SK-N-SH (cell line): ENCODE results near the gene DBP. TPM values are rescaled to one million over a fixed set of nuclear protein-coding genes. Genes with fewer than 3 reads are reported as not detected.

Source experiments
- CTCF ChIA-PET: fragments of 300-600, 350-600 bp; formaldehyde crosslinking; extraction: SDS; loops from one replicate; lab custom pipeline; 2021; lab: Yijun Ruan, JAX
- POLR2A ChIA-PET: fragments of 350-600 bp; sonication (Branson Sonifier 250); formaldehyde crosslinking; extraction: SDS; loops from one replicate; lab custom pipeline; 2020; ENCODE audit warnings: antibody characterized with exemption, inconsistent platforms; lab: Yijun Ruan, JAX
- DNase-seq: peaks from one replicate; pipeline ENCODE4 v3.0.0; 2012
- H2AFZ ChIP-seq: fragments of 200-600 bp; sonication (generic); 2 replicates; pipeline ENCODE4 v1.8.1; 2016; ENCODE audit warnings: antibody characterized with exemption, mild to moderate bottlenecking, low read depth
- H3F3A ChIP-seq: fragments of 200-600 bp; sonication (generic); replicated peaks from 2 replicates; pipeline ENCODE3; 2016; ENCODE audit warnings: antibody characterized with exemption, mild to moderate bottlenecking; ENCODE audit not compliant: insufficient read depth
- H3K27ac ChIP-seq, 2 experiments: fragments of 200-500 bp in 1 of 2; fragments of 200-600 bp in 1 of 2; sonication (Bioruptor generic) in 1 of 2; sonication (generic), shearing (Covaris generic) in 1 of 2; 2 replicates each; pipeline versions ENCODE4 v1.5.1 to v1.6.1; 2014 to 2016; ENCODE audit warnings: low read depth in 2 of 2, inconsistent platforms in 1 of 2, low read length in 1 of 2, mild to moderate bottlenecking in 1 of 2, mixed read lengths in 1 of 2
- H3K27me3 ChIP-seq: fragments of 200-600 bp; sonication (generic), shearing (Covaris generic); 2 replicates; pipeline ENCODE4 v1.6.1; 2016; ENCODE audit warnings: mixed run types; ENCODE audit not compliant: insufficient read depth
- H3K36me3 ChIP-seq, 2 experiments: fragments of 200-500 bp in 1 of 2; fragments of 200-600 bp in 1 of 2; sonication (Bioruptor generic) in 1 of 2; sonication (generic) in 1 of 2; replicated peaks in 1 of 2; 2 replicates each; pipeline versions ENCODE3 to v1.5.1; 2014 to 2016; ENCODE audit warnings: low read length in 1 of 2, mild to moderate bottlenecking in 1 of 2; ENCODE audit not compliant: insufficient read depth in 2 of 2, control insufficient read depth in 1 of 2
- H3K4me1 ChIP-seq, 2 experiments: fragments of 200-500 bp in 1 of 2; fragments of 200-600 bp in 1 of 2; sonication (Bioruptor generic) in 1 of 2; sonication (generic), shearing (Covaris generic) in 1 of 2; 2 replicates each; pipeline versions ENCODE4 v1.5.1 to v1.6.1; 2014 to 2016; ENCODE audit warnings: low read depth in 1 of 2, low read length in 1 of 2, mixed run types in 1 of 2; ENCODE audit not compliant: insufficient read depth in 2 of 2, control insufficient read depth in 1 of 2
- H3K4me2 ChIP-seq: fragments of 200-600 bp; sonication (generic), shearing (Covaris generic); 2 replicates; pipeline ENCODE4 v1.6.1; 2017; ENCODE audit warnings: mixed run types
- H3K4me3 ChIP-seq, 2 experiments: fragments of 200-500 bp in 1 of 2; fragments of 200-600 bp in 1 of 2; sonication (Bioruptor generic) in 1 of 2; sonication (generic), shearing (Covaris generic) in 1 of 2; 2 replicates each; pipeline versions ENCODE4 v1.5.1 to v1.8.1; 2014 to 2016; ENCODE audit warnings: low read depth in 2 of 2, inconsistent platforms in 1 of 2, low read length in 1 of 2, mild to moderate bottlenecking in 1 of 2, mixed read lengths in 1 of 2, moderate library complexity in 1 of 2
- H3K79me2 ChIP-seq: fragments of 200-600 bp; sonication (generic); 2 replicates; pipeline ENCODE4 v1.8.1; 2017; ENCODE audit warnings: mild to moderate bottlenecking; ENCODE audit not compliant: insufficient read depth
- H3K9ac ChIP-seq: fragments of 200-600 bp; sonication (generic); 2 replicates; pipeline ENCODE4 v1.6.1; 2017; ENCODE audit warnings: mixed run types
- H3K9me2 ChIP-seq: fragments of 200-600 bp; sonication (generic); 2 replicates; pipeline ENCODE4 v1.6.1; 2017; ENCODE audit warnings: mixed run types
- H3K9me3 ChIP-seq: fragments of 200-600 bp; sonication (generic); 2 replicates; pipeline ENCODE4 v1.6.1; 2017; ENCODE audit warnings: mixed run types, mild to moderate bottlenecking, moderate library complexity
- H4K20me1 ChIP-seq: fragments of 200-600 bp; sonication (generic); 2 replicates; pipeline ENCODE4 v1.6.1; 2017; ENCODE audit warnings: mild to moderate bottlenecking, mixed run types; ENCODE audit not compliant: insufficient read depth
- ELF1 ChIP-seq: IDR thresholded peaks from 2 replicates; pipeline ENCODE4 v1.4.0; 2012
- EZH2phosphoT487 ChIP-seq: fragments of 200-600 bp; sonication (generic); IDR thresholded peaks from 2 replicates; pipeline ENCODE4 v1.6.1; 2017; ENCODE audit warnings: low read depth, mixed run types, mild to moderate bottlenecking, antibody characterized with exemption, moderate library complexity, borderline replicate concordance
- FOSL2 ChIP-seq: IDR thresholded peaks from 2 replicates; pipeline ENCODE4 v1.4.0; 2012; ENCODE audit warnings: low read depth, mild to moderate bottlenecking, moderate library complexity, borderline replicate concordance
- FOXJ3 ChIP-seq: sonication (generic); formaldehyde crosslinking; IDR thresholded peaks from 2 replicates; pipeline ENCODE4 v1.5.1; 2020; ENCODE audit warnings: mild to moderate bottlenecking, missing genetic modification reagents
- FOXM1 ChIP-seq: IDR thresholded peaks from 2 replicates; pipeline ENCODE4 v1.4.0; 2012; ENCODE audit warnings: low read depth, mild to moderate bottlenecking
- JUND ChIP-seq: IDR thresholded peaks from 2 replicates; pipeline ENCODE4 v1.4.0; 2012
- RFX5 ChIP-seq: IDR thresholded peaks from 2 replicates; pipeline ENCODE4 v1.6.1; 2012; ENCODE audit warnings: mild to moderate bottlenecking, improper control_type of control experiment, low read length
- RXRA ChIP-seq: IDR thresholded peaks from 2 replicates; pipeline ENCODE4 v1.4.0; 2012; ENCODE audit warnings: low read depth, mild to moderate bottlenecking, borderline replicate concordance
- SIN3A ChIP-seq: IDR thresholded peaks from 2 replicates; pipeline ENCODE4 v1.6.1; 2012; ENCODE audit warnings: low read depth, mild to moderate bottlenecking, low read length, moderate library complexity, borderline replicate concordance
- TAF1 ChIP-seq: IDR thresholded peaks from 2 replicates; pipeline ENCODE4 v1.6.1; 2012; ENCODE audit warnings: low read depth, mild to moderate bottlenecking, low read length, moderate library complexity, borderline replicate concordance
- TCF12 ChIP-seq: IDR thresholded peaks from 2 replicates; pipeline ENCODE4 v1.4.0; 2012
- TEAD4 ChIP-seq: IDR thresholded peaks from 2 replicates; pipeline ENCODE4 v1.4.0; 2012; ENCODE audit warnings: mild to moderate bottlenecking, borderline replicate concordance; ENCODE audit not compliant: insufficient read depth
- YY1 ChIP-seq: IDR thresholded peaks from 2 replicates; pipeline ENCODE4 v1.4.0; 2012; ENCODE audit warnings: low read depth, mild to moderate bottlenecking
- WGBS: methylation state at CpG from one replicate; pipeline ENCODE4 v1.1.6; 2017; ENCODE audit warnings: low lambda C conversion rate; 5-methylcytosine and 5-hydroxymethylcytosine counted together
- polyA plus RNA-seq, 3 experiments: library from polyadenylated mRNA; depleted of rRNA; stranded (reverse); fragments of >200 nt; gene quantifications; 2 replicates each; pipeline ENCODE4 v1.2.3, GENCODE V29; 2012
- TF ChIP-seq, protein P1 (sequence below): IDR thresholded peaks from 2 replicates; pipeline ENCODE4 v1.4.0; 2012; ENCODE audit warnings: low read depth, borderline replicate concordance
- TF ChIP-seq, protein P2 (sequence below): IDR thresholded peaks from 2 replicates; pipeline ENCODE4; 2012

Gene DBP
- polyA plus RNA-seq, 1 of the 3 experiments (the other 2 are of a cell fraction): 12.6 TPM

DNA sequence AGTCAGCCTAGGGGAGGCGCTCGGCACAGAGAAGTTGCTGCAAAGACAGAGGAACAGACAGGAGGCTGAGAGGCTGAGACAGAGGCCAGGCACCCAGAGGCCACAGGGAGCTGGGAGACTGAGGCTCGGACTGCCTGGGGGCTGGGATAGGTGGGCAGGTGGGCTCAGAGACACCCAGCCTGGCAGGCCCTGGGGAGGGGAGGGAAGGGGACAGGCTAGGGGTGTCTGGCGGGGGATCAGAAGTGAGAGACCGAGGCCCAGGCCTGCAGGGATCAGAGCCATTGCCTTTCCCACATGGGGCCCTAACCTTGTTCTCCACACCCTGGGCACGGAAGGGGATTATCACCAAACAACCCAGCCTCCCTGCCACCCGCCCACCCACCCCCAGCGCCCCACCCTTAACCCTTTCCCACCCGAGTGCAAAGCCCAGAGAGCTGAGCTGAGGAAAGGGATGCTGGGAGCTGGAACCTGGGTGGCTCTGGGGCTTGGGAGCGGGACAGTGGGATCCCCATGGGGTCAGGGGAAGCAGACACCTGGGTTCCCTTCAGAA is 34.3 kb upstream of the DBP start:
- CTCF ChIA-PET: interaction anchor here (1.5 kb wide), 1 partner anchor 26 kb away, joined by 4 read pairs; the partner anchor contains the start of gene CA11
- WGBS: 71% methylated on average over 9 of the region's 10 CpGs
- Histone ChIP-seq H3F3A (no peaks in the 10 kb centered on the region), H4K20me1 (no peaks in the 10 kb centered on the region), H3K9ac (no peak overlapping the region), H3K9me2 (no peaks in the 10 kb centered on the region), H3K27me3 (no peaks in the 10 kb centered on the region), H2AFZ (no peak overlapping the region), H3K27ac (no peak overlapping the region), H3K36me3 (no peaks in the 10 kb centered on the region), H3K4me3 (no peak overlapping the region), H3K79me2 (no peaks in the 10 kb centered on the region), H3K4me1 (peaks cover 0 to 8% of the 10 kb centered on the region in 2 experiments; a peak in 1 of 4 replicates), H3K9me3 (no peaks in the 10 kb centered on the region), H3K4me2 (no peak overlapping the region)
- TF ChIP-seq TEAD4 (no peak), YY1 (no peak), ELF1 (no peak), RFX5 (no peak), FOSL2 (no peak), EZH2phosphoT487 (no peak), SIN3A (no peak)
- TF ChIP-seq, protein P1, sequence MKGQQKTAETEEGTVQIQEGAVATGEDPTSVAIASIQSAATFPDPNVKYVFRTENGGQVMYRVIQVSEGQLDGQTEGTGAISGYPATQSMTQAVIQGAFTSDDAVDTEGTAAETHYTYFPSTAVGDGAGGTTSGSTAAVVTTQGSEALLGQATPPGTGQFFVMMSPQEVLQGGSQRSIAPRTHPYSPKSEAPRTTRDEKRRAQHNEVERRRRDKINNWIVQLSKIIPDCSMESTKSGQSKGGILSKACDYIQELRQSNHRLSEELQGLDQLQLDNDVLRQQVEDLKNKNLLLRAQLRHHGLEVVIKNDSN: no peak
- TF ChIP-seq, protein P2, sequence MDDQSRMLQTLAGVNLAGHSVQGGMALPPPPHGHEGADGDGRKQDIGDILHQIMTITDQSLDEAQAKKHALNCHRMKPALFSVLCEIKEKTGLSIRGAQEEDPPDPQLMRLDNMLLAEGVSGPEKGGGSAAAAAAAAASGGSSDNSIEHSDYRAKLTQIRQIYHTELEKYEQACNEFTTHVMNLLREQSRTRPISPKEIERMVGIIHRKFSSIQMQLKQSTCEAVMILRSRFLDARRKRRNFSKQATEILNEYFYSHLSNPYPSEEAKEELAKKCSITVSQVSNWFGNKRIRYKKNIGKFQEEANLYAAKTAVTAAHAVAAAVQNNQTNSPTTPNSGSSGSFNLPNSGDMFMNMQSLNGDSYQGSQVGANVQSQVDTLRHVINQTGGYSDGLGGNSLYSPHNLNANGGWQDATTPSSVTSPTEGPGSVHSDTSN: no peak
- no peak for DNase-seq
- POLR2A ChIA-PET: no interaction called here

DNA sequence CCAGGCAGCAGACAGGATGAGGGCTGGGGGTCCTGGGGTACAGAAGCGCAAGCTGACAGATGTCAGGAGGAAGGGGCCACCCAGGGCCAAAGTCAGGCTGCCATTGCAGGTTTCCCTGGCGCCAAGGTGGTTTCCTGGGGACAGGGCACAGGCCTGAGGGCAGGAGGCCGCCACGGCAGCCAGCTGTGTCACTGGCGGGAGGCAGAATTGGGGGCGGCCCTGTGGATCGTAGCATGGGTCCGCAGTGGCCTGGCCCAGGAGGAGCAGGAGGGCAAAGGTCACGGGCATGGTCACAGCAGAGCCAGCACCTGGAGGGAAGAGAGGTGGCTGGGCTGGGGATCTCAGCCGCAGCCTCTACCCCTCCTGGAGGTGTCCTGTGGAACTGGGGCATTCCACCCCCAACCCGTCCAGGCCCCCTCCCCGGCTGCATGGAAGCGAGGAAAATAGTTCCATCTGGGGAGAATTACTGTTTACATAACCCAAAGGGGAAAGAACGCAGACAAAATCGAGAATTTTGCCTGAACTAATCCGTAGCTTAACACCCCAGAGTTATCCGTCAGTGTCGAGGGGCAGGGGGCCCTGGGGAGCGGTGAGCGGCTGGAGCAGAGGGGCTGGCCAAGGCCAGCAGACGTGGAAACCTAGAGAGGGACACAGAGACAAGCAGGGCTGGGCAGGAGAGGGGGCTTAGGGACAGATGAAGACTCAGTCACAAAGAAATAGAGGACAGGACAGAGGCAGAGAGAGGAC is 33.7 kb upstream of the DBP start:
- Histone ChIP-seq H3K27me3 (no peaks in the 10 kb centered on the region), H2AFZ (no peak overlapping the region), H3K4me1 (peaks cover 0 to 8% of the 10 kb centered on the region in 2 experiments; a peak in 1 of 4 replicates), H3K9me2 (no peaks in the 10 kb centered on the region), H3K27ac (no peak overlapping the region), H3K4me3 (no peak overlapping the region), H3K4me2 (no peak overlapping the region), H4K20me1 (no peaks in the 10 kb centered on the region), H3K9me3 (no peaks in the 10 kb centered on the region), H3K9ac (no peak overlapping the region), H3K79me2 (no peaks in the 10 kb centered on the region), H3F3A (no peaks in the 10 kb centered on the region), H3K36me3 (no peaks in the 10 kb centered on the region)
- ChIA-PET CTCF (interaction anchor here (1.5 kb wide), 1 partner anchor 25 kb away, joined by 4 read pairs; the partner anchor contains the start of gene CA11), POLR2A (no interaction called here)
- 88% methylated on average over 14 of the region's 21 CpGs for WGBS
- no peak for DNase-seq
- TF ChIP-seq, protein P2: no peak
- TF ChIP-seq TCF12 (no peak), FOXJ3 (no peak), JUND (no peak), RXRA (no peak), TEAD4 (no peak), FOXM1 (no peak), TAF1 (no peak), EZH2phosphoT487 (no peak), FOSL2 (no peak)
